HS-5 (cell line): ENCODE measurements around the gene DGCR6.
"Not testable (repeated sequence)": the region's sequence is repeated elsewhere in the genome, so short reads cannot be mapped to it uniquely, and the experiment has no call there.

ENCODE experiments used
- DNase-seq: peaks from one replicate; pipeline ENCODE4 v3.0.0-alpha.2; 2012; ENCODE audit warnings: low read depth

The DGCR6 gene

DNA sequence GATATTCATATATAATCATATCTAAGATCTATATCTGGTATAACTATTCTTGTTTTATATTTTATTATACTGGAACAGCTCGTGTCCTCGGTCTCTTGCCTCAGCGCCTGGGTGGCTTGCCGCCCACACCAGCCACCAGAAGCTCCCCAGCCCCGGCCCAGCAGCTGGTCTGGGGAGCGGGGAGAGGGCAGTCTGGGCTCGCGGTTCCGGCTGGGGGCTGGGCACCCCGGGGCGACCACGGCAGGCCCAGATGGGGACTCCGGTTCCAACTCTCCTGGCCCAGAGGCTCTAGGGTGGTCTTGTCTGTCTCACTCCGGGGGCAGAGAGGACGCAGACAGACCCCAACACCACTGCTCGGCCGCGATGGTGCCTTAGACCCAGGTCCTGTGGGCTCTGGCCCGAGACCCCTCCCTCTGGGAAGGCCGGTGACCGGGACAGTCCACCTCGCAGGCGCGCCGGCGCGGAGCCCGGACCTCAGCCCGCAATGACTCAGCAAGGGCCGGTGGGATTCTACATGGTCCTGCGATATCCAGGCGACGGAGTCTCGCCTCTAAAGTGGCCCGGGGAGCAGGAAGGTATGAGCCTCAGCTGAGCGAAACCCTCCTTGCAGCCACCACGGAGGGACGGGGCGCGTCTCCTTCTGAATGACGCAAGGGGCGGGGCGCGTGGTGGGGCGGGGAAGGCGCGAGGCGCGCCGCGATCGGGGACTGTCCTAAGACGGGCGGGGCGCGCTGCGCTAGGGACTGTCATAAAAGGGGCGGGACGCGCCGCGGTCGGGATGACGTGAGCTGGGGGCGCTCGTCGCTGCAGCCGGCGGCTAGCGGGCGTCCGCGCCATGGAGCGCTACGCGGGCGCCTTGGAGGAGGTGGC, at the start of gene DGCR6:
DGCR6 (plus strand) TSS at position 781 of the 870 bp plus-strand sequence; CDS start at position 836, 55 bp downstream.
- DNase-seq = no peak

DNA sequence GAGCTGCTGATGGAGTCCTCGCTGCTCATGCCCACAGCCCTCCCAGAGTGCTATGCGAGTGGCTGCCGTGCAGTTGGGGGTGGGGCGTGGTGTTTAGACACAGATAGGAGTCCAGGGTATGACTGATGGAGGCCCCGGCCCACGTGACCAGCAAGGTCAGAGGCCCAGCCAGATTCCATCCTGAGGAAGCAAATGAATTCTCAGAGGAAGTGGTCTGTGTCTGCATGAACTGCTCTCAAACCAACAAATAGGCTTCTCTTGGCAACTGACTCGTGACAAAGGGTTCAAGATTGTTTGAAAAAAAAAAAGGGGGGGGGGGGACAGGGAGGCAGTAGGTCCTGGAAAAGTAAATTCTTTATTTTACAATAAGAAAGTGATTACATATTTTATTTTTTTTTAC, 46.8 kb upstream of the DGCR6 start:
- DNase-seq = not testable (repeated sequence)

DNA sequence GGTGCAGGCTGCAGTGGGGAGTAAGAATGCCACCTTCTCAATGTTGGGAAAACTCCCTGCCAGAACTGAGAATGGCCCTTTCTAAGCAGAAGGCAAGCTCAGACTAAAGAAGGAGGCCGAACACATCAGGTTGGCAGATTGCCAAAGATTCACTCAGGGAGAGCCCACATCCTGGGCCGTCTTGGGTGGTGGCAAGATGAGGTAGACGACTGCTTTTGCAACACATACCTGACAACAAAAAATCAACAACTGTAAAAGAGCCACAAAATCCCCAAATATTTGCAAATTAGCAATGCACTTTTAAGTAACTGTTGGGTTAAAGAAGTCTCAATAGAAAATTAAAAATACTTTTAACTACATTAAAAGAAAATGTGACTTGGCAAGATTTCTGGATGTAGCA, 24.9 kb upstream of the DGCR6 start:
- not testable (repeated sequence) for DNase-seq

DNA sequence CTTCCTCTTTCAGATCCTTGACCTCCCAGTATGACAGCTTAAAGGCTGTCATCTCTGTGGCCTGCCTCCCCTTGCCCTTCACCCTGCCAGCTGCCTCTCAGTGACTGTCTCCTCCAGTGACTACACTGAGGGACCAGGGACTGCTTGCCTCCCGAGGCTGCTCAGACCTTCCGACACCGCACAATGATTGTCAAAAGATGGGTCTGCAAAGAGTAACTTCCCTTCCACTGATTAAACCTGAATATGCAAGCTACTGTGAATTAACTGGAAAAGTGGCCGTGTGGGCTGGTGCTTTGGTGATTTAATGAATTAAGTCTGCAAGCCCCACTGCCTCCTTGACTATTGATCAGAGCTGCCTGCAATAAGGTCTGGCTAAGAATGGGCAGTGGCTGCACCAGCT, 21.7 kb upstream of the DGCR6 start:
- not testable (repeated sequence) for DNase-seq

DNA sequence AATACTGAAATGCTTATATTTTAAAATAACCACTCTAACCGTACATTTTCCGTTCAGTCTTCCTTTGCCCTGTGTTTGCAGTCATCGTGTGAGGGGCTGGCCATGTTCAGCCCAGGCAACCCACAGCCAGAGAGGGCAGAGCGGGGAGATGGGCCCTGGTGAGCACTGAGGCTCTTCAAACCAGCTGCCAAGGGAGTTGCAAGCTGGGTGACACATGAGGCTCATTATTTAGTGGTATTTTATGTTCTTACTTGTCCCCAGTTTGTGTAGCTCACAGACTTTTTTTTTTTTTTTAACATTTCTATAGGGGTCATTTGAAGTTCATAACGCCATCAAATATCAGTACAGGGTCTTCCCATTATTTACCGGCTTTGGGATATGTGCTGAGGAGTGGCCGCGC, 18.0 kb upstream of the DGCR6 start:
- DNase-seq = no peak

DNA sequence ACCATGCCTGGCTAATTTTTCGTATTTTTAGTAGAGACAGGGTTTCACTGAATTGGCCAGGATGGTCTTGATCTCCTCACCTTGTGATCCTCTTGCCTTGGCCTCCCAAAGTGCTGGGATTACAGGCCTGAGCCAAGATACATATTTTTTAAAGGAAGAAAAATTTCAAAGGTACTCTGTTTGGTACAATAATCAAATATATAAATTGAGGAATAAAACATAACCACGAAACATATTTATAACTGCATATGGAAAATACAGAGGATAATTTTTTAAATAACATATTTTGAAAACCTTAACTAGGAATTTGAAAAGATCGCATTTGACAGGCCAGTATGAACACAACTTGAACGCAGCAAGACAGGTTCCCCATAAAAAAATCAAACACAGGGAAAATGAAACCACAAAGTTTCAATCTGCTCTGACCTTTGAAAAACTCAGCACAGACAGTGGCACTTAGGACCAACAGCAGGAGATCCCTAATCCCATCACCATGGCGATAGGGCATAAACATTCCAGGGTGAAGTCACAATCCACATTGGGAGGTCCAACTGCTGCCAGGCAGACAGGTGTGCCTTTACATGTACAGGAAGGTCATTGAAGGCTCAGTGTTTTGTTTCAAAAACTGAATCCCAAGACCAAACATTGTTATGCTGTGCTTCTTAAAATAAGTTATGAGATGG, 15.5 kb upstream of the DGCR6 start:
- DNase-seq = not testable (repeated sequence)

DNA sequence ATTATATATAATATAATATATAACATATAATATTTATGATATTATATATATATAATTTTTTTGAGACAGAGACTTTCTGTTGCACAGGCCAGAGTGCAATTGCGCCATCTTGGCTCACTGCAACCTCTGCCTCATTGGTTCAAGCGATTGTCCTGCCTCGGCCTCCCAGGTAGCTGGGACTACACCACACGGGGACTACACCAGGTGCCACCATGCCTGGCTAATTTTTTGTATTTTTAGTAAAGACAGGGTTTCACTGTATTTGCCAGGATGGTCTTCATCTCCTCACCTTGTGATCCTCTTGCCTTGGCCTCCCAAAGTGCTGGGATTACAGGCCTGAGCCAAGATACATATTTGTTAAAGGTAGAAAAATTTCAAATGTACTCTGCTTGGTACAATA, 12.3 kb upstream of the DGCR6 start:
- DNase-seq = not testable (repeated sequence)

DNA sequence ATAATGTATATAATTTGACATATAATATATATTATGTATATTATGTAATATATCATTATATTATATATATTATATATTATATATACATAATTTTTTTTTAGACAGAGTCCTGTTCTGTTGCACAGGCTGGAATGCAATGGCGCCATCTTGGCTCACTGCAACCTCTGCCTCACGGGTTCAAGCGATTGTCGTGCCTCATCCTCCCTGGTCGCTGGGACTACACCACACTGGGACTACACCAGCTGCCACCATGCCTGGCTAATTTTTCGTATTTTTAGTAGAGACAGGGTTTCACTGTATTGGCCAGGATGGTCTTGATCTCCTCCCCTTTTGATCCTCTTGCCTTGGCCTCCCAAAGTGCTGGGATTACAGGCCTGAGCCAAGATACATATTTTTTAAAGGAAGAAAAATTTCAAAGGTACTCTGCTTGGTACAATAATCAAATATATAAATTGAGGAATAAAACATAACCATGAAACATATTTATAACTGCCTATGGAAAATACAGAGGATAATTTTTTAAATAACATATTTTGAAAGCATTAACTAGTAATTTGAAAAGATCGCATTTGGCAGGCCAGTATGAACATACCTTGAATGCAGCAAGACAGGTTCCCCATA, 10.0 kb upstream of the DGCR6 start:
- not testable (repeated sequence) for DNase-seq

DNA sequence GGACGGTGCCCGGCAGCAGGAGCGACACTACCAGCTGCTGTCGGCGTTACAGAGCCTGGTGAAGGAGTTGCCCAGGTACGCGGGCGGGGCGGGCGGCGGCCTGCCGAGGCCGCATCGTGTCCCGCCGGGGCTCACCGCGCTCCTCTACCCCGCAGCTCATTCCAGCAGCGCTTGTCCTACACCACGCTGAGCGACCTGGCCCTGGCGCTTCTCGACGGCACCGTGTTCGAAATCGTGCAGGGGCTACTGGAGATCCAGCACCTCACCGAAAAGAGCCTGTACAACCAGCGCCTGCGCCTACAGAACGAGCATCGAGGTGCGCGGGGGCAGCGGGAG, 258 bp downstream of the DGCR6 start:
- not testable (repeated sequence) for DNase-seq

DNA sequence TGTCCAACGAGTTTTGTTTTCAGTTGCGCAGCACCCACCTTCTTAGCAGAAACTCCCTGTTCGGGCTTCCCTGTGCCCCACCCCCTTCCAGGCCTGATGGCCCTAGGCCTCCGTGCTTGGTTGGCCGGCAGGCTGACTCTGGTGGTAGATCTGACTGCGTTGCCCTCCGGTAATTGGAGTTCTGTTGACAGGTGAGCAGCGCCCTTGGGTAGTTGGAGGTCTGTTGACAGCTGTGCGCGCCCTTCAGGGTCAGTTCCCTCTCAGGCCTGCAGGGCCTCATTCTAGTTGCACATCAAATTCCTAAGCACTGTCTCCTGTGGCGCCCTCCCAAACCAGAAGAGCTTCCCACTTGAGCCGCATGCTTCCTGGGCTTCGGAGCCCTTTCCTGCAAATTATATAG, 776 bp downstream of the DGCR6 start:
- no peak for DNase-seq

DNA sequence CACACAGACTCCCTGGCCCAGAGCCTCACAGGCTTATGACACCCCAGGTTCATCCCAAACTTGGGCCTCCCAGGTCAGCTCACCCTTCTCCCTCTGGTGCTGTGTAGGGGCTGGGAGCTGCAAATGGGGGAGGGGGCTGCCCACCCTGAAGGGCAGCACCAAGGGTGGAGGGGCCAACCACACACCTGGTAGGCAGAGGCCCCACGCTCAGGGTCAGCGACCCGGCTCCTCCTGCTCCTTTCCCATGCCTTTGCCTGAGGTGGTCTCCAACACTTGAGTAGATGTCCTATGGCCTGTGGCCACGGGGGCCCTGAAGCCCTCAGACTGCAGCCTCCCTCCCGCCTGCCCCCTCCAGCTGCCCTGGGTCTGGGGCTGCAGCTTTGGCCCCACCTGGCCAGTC, 3.4 kb downstream of the DGCR6 start:
- no peak for DNase-seq

DNA sequence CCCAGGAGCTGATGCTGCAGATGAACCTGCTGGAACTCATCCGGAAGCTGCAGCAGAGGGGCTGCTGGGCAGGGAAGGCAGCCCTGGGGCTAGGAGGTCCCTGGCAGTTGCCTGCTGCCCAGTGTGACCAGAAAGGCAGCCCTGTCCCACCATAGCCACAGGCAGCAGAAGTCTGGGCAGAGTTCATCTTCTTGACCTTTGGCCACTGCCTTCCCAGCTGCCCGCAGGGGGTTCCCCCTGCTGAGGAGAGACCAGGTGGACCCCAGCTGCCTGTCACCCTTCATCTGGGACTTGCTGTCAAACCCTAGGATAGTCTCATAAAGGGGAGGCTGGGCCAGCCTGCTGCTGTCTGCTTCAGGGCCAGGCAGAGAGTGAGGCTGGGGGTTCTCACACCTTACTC, 5.4 kb downstream of the DGCR6 start:
- not testable (repeated sequence) for DNase-seq

DNA sequence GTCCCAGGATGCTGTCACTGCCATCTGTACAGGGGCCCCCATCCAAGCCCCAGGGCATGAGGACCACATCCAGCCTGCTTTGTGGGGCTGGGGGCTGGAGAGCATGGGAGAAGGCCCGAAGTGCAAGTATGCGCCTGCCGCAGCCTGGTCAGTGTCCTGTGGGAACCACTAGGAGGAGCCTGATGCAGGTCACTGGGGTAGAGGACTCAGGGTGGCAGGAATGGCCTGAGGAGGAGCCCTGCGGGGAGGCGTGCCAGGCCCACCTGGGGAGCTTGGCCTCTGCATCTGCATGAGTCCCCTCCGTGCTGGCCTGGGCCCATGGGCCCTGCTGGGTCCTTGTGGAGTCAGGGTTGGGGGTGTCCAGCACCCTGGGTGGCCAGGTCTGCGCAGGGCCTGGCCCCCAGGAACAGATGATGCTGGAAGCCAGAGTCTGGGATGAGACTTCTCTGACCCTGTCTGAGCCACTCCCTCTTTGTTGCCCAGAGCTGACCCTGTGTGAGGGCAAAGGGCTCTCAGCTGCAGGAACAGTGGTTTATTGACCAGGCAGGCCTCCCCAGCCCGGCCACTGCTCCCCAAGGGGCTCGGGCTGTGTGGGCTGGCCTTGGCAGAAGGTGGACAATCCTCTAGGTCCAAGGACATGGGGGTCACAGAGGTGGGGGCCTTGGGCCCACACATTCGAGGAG, 6.3 kb downstream of the DGCR6 start:
- DNase-seq = not testable (repeated sequence)

DNA sequence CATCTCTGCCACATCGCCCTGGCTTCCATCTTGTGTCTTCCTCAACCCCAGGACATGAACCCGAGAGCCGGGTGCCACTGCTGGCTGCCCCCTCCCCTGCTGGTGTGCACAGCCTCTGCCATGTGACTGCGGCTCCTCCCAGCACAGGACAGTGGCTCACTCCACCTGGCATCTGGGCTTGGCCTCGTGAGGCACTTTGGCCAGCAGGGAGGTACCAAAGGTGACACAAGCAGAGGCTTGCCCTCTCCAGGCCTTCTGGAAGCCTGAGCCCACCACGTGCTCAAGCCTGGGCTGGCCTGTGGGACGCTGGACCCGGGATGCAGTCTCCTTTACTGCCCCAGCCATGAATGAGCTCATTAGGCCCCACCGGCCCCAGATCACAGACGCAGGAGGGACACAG, 8.4 kb downstream of the DGCR6 start:
- not testable (repeated sequence) for DNase-seq

DNA sequence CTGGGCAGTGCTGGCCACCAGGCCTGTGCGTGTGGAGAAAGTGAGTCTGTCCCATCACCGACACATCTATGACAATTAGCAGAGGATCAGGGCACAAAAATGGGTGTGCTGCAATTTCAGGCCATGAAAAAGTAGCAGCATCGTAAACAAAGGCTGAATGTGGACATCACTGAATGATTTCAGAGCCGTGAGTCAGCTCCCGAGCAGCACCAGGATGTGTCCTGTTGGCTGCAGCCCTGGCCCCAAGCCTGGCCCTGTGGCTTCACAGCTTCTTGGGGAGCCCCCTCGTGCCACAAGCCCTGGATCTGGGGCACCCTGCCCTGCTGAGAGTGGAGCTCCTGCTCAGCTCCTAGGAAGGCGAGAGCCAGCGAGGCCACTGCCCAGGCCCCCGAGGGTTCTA, 9.4 kb downstream of the DGCR6 start:
- DNase-seq = not testable (repeated sequence)

DNA sequence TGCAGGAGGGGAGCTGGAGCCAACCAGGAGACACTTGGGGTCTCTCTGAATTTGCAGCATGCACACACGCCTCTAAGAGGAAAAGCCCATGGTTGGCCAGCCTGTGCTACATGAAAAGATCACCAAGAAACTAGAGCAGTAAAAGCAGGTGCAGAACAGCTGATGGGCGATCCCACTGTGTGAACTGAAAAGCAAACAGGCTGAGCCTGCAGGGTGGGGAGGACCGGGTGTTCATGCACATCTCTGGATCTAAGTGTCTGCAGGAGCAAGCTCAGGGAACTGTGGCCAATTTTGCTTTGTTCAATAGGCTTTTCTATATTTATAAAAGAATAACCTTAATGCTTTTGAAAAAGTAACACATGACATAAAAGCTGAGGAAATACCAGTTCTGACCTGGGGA, 11.7 kb downstream of the DGCR6 start:
- not testable (repeated sequence) for DNase-seq

DNA sequence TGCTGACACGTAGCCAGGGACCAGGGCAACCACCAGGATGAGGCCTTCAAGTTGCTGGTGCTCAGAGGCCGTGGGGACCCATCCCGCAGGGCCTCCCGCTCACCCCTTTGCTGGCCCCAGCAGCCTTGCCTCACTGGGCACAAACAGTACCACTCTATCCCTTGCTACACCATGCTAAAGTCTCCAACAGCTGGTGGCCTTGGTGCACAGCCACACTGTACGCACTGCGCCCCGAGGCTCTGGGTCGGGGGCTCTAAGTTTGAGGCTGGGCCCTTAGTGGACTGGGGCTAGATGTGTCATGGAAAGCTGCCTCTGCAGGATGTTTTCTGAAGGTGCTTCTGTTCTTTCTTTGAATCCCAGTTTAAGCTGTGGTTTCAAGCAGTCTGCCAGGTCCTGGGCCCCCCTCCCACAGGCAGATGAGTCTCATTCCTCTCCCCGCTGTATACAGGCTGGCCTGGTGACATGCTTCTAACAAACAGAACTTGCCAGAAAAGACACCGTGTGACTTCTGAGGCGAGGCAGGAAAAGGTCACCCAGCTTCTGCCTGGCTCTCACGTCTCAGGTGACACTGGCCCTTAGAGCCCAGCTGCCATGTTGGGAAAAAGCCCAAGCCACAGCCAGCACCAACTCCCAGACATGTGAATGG, 14.3 kb downstream of the DGCR6 start:
- not testable (repeated sequence) for DNase-seq

DNA sequence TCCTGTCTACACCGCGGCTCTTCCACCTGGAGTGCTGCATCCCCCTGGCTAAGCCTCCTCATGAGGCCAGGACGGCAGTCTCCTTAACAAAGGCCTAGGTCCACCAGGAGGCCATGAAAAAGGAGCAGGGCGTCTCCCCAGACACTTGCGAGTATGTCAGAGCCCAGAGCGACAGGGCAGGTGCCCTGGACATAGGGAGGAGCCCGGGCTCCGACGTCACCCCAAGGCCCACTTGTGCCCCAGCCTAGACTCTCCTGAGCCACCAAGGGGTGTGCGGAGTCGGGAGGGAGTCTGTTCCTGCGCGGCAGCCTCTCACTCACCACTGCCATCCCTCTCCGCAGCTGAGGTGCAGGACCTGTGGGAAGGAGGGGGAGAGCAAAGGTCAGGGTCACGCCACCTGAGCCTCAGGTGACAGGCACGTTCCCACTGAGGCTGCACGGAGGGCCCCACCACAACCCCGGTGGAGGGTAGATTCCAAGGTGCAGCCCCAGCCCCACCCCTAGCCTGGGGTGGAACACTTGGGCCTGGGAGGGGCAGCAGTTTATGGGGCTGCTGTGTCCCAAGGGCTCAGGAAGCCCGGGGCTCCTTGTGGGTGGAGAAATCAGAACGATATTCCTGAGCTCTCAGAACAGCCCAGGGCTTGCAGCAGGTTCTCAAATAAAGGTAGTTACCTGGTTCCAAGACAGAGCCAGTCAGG, 19.4 kb downstream of the DGCR6 start:
- DNase-seq = no peak

DNA sequence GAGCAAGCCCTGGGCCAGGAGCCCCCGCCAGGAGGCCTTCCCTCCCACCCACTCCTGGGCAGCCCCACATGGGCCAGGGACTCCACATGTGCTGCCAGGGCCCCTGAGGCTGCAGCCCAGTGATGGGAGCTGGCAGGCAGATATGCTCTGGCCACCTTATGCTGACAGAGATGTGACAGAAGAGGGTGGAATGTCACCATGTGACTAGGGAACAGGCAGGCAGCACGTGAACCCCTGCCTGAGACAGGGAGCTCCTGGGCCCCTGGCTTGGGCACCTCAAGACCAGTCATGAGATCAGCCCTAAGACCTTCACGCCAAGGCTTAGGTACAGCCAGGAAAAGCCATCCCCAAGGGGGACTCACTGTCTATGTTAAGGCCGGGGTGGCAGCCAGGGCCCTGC, 20.9 kb downstream of the DGCR6 start:
- DNase-seq = no peak

DNA sequence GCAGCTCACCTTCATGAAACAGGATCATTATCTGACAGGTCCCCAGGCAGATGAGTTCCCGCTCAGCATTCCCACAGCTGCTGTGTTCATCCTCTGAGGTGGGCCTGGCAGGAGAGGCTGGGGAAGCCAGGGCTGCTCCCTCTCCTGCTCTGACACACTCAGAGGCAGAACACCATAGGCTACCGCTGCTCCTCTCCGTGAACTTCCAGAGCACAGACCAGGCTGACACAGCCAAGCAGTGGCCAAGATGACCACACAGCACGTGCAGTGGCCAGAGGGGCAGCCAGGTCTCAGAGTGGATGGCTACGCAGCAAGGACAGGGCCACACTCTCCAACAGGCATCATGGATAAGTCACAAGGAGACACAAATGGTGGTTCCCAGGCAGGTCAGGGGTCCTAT, 21.5 kb downstream of the DGCR6 start:
- no peak for DNase-seq

DNA sequence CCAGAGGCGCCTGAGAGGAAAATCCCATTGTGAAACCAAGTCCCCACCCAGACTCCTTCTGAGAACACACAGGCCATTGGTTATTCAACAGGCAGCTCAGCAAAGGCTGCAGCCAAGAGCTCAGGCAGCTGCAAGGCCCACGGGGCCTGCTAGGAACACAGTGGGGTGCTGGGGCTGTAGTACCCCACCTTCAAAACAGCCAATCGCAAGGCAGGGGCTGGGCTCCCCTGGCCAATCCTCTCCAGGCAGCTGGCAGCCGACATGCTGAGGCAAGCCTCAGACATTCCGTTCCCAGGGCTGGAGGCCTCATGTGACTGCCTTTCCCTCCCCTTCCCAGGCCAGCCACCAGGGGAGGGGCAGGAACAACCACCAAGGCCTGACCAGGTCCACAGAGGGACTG, 23.3 kb downstream of the DGCR6 start:
- no peak for DNase-seq
